ENCODE data around the gene KAZN.

Gene KAZN

GRCh38 chr1:14982029-14982428 is 383.5 kb downstream of the KAZN start:
- no peaks in the 10 kb centered on the region for H3K79me2 ChIP-seq (ENCODE audit: low read length)
- no peak overlapping the region for H3K9ac ChIP-seq (ENCODE audit: low read length)
- TF ChIP-seq EZH2 (optimal IDR thresholded peaks at IDR 0.05; ENCODE audit: low read depth, low read length) (no peak), EZH2phosphoT487 (IDR thresholded peaks at IDR 0.05; ENCODE audit: low read length) (no peak), CTCF (IDR thresholded peaks at IDR 0.05; ENCODE audit: low read length) (no peak)
- no peak for DNase-seq
- H4K20me1 ChIP-seq (ENCODE audit: insufficient read depth, low read length) = no peaks in the 10 kb centered on the region
- H3F3A ChIP-seq (ENCODE audit: insufficient read depth, low read length) = no peaks in the 10 kb centered on the region
- no peak overlapping the region for H2AFZ ChIP-seq (ENCODE audit: low read length)
- no peaks in the 10 kb centered on the region for H3K9me2 ChIP-seq (replicated peaks; ENCODE audit: insufficient read depth, low read length)
- no peak overlapping the region for H3K27ac ChIP-seq (ENCODE audit: low read length)
- no peaks in the 10 kb centered on the region for H3K27me3 ChIP-seq (replicated peaks; ENCODE audit: insufficient read depth, low read length)
- no peaks in the 10 kb centered on the region for H3K36me3 ChIP-seq (replicated peaks; ENCODE audit: insufficient read depth, low read length)
- H3K4me2 ChIP-seq (ENCODE audit: low read depth, low read length) = no peak overlapping the region
- H3K4me3 ChIP-seq (ENCODE audit: low read length) = no peak overlapping the region
- no peaks in the 10 kb centered on the region for H3K4me1 ChIP-seq (ENCODE audit: low read length)
- no peaks in the 10 kb centered on the region for H3K9me3 ChIP-seq (replicated peaks; ENCODE audit: insufficient read depth, low read length)

- Histone ChIP-seq H3K36me3 (replicated peaks; ENCODE audit: insufficient read depth, low read length) (no peaks in the 10 kb centered on the region), H3K9ac (ENCODE audit: low read length) (no peak overlapping the region), H3K27me3 (replicated peaks; ENCODE audit: insufficient read depth, low read length) (no peaks in the 10 kb centered on the region), H3F3A (ENCODE audit: insufficient read depth, low read length) (no peaks in the 10 kb centered on the region), H2AFZ (ENCODE audit: low read length) (no peak overlapping the region), H4K20me1 (ENCODE audit: insufficient read depth, low read length) (no peaks in the 10 kb centered on the region), H3K27ac (ENCODE audit: low read length) (no peak overlapping the region), H3K79me2 (ENCODE audit: low read length) (no peaks in the 10 kb centered on the region), H3K4me2 (ENCODE audit: low read depth, low read length) (no peak overlapping the region), H3K4me1 (ENCODE audit: low read length) (no peaks in the 10 kb centered on the region), H3K4me3 (ENCODE audit: low read length) (no peak overlapping the region), H3K9me3 (replicated peaks; ENCODE audit: insufficient read depth, low read length) (no peaks in the 10 kb centered on the region), H3K9me2 (replicated peaks; ENCODE audit: insufficient read depth, low read length) (no peaks in the 10 kb centered on the region)
- no peak for TF ChIP-seq CTCF (IDR thresholded peaks at IDR 0.05; ENCODE audit: low read length)
- no peak for TF ChIP-seq EZH2phosphoT487 (IDR thresholded peaks at IDR 0.05; ENCODE audit: low read length)
- TF ChIP-seq EZH2 (optimal IDR thresholded peaks at IDR 0.05; ENCODE audit: low read depth, low read length) = no peak
- no peak for DNase-seq
Measured at GRCh38 chr1:14983277-14983676, 384.8 kb downstream of the KAZN start.

GRCh38 chr1:14986168-14986567 is 387.7 kb downstream of the KAZN start:
- Histone ChIP-seq H3K4me1 (ENCODE audit: low read length) (no peaks in the 10 kb centered on the region), H3K4me2 (ENCODE audit: low read depth, low read length) (no peak overlapping the region), H3K9me3 (replicated peaks; ENCODE audit: insufficient read depth, low read length) (no peaks in the 10 kb centered on the region), H3K79me2 (ENCODE audit: low read length) (no peaks in the 10 kb centered on the region), H3K9me2 (replicated peaks; ENCODE audit: insufficient read depth, low read length) (no peaks in the 10 kb centered on the region), H3K27me3 (replicated peaks; ENCODE audit: insufficient read depth, low read length) (no peaks in the 10 kb centered on the region), H2AFZ (ENCODE audit: low read length) (no peak overlapping the region), H3K27ac (ENCODE audit: low read length) (no peak overlapping the region), H3K4me3 (ENCODE audit: low read length) (no peak overlapping the region), H3F3A (ENCODE audit: insufficient read depth, low read length) (no peaks in the 10 kb centered on the region), H4K20me1 (ENCODE audit: insufficient read depth, low read length) (no peaks in the 10 kb centered on the region), H3K9ac (ENCODE audit: low read length) (no peak overlapping the region), H3K36me3 (replicated peaks; ENCODE audit: insufficient read depth, low read length) (no peaks in the 10 kb centered on the region)
- TF ChIP-seq EZH2phosphoT487 (IDR thresholded peaks at IDR 0.05; ENCODE audit: low read length) (no peak), EZH2 (optimal IDR thresholded peaks at IDR 0.05; ENCODE audit: low read depth, low read length) (no peak), CTCF (IDR thresholded peaks at IDR 0.05; ENCODE audit: low read length) (no peak)
- no peak for DNase-seq

All from MM.1S (cell line).